Calu3 (cell line): ENCODE measurements around the gene TNFRSF17. TPM values are rescaled to one million over a fixed set of nuclear protein-coding genes. Genes with fewer than 3 reads are reported as not detected.

Source experiments
- BruUV-seq: library from RNA; stranded (reverse); fragments of 400-500 nt; replicated peaks from 2 replicates; lab custom pipeline; 2021; lab: Mats Ljungman, UMichigan
- CTCF ChIA-PET: fragments of 300-600 bp; sonication (Branson Sonifier 250); formaldehyde crosslinking; loops from one replicate; lab custom pipeline; 2022; ENCODE audit warnings: antibody characterized with exemption; lab: Charles Lee
- DNase-seq: peaks from one replicate; pipeline ENCODE4 v3.0.0; 2022
- H3K27ac Mint-ChIP-seq: one replicate; pipeline ENCODE4 v1.8.0; 2022; ENCODE audit warnings: mixed read lengths; ENCODE audit not compliant: unreplicated experiment
- H3K27me3 Mint-ChIP-seq: one replicate; pipeline ENCODE4 v1.8.0; 2022; ENCODE audit warnings: mixed read lengths; ENCODE audit not compliant: unreplicated experiment
- H3K36me3 Mint-ChIP-seq: one replicate; pipeline ENCODE4 v1.8.0; 2022; ENCODE audit warnings: mild to moderate bottlenecking, moderate library complexity, mixed read lengths; ENCODE audit not compliant: insufficient read depth, unreplicated experiment
- H3K4me1 Mint-ChIP-seq: one replicate; pipeline ENCODE4 v1.8.0; 2022; ENCODE audit warnings: mild to moderate bottlenecking, low read depth, mixed read lengths; ENCODE audit not compliant: unreplicated experiment
- H3K4me3 Mint-ChIP-seq: one replicate; pipeline ENCODE4 v1.8.0; 2022; ENCODE audit warnings: mild to moderate bottlenecking, low read depth, moderate library complexity, mixed read lengths; ENCODE audit not compliant: unreplicated experiment
- H3K9me3 Mint-ChIP-seq: one replicate; pipeline ENCODE4 v1.8.0; 2022; ENCODE audit warnings: low read depth, mixed read lengths; ENCODE audit not compliant: unreplicated experiment
- intact Hi-C: fragments of 100-400 bp; cut with micrococcal nuclease; formaldehyde crosslinking; loops from one replicate; pipeline ENCODE4 v1.10.0; 2022; ENCODE audit not compliant: unreplicated experiment
- total RNA-seq: library from RNA; stranded (reverse); gene quantifications from 2 replicates; pipeline ENCODE4 v1.2.3, GENCODE V29; 2022
- TF ChIP-seq, protein P1 (sequence below): fragments of 200-600 bp; IDR thresholded peaks from one replicate; pipeline ENCODE4 v1.8.0; 2022; ENCODE audit warnings: antibody characterized with exemption; ENCODE audit not compliant: unreplicated experiment

The TNFRSF17 gene
- total RNA-seq, 1 experiment from 2014 or later = not detected

DNA sequence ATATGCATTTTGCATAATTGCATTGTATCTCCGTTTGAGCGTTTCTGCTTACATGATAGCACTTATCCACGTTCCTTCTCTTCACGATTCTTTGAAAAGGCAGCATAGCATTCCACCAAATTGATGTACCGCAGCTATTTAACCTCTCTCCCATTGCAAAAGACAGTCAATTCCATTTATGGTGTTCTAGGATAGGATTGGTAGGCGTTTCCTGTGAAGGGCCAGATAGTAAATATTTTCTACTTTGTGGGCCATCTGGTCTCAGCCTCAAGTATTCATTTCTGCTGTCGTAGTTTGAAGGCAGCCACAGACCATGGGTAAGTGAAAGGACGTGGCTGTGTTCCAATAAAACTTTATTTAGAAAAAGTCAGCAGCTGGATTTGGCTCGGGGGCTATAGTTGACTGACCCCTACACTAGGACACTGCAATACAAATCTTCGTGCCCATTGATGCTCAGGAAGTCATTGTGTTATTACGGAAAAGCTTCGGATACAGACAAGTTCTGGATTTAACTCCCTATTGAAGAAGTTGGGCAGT is 21.6 kb downstream of the TNFRSF17 start:
- H3K4me1 Mint-ChIP-seq = no peaks in the 10 kb centered on the region
- H3K4me3 Mint-ChIP-seq = no peak overlapping the region
- intact Hi-C loops = no loop called here
- no peaks in the 10 kb centered on the region for H3K27me3 Mint-ChIP-seq
- TF ChIP-seq, protein P1, sequence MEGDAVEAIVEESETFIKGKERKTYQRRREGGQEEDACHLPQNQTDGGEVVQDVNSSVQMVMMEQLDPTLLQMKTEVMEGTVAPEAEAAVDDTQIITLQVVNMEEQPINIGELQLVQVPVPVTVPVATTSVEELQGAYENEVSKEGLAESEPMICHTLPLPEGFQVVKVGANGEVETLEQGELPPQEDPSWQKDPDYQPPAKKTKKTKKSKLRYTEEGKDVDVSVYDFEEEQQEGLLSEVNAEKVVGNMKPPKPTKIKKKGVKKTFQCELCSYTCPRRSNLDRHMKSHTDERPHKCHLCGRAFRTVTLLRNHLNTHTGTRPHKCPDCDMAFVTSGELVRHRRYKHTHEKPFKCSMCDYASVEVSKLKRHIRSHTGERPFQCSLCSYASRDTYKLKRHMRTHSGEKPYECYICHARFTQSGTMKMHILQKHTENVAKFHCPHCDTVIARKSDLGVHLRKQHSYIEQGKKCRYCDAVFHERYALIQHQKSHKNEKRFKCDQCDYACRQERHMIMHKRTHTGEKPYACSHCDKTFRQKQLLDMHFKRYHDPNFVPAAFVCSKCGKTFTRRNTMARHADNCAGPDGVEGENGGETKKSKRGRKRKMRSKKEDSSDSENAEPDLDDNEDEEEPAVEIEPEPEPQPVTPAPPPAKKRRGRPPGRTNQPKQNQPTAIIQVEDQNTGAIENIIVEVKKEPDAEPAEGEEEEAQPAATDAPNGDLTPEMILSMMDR = no peak
- no peaks in the 10 kb centered on the region for H3K9me3 Mint-ChIP-seq
- no peak overlapping the region for H3K27ac Mint-ChIP-seq
- DNase-seq = no peak
- CTCF ChIA-PET = interaction anchor here (0.7 kb wide), 1 partner anchor 120 kb away, joined by 3 read pairs; no protein-coding TSS in a partner anchor
- no TSS peak for BruUV-seq
- H3K36me3 Mint-ChIP-seq = no peaks in the 10 kb centered on the region

DNA sequence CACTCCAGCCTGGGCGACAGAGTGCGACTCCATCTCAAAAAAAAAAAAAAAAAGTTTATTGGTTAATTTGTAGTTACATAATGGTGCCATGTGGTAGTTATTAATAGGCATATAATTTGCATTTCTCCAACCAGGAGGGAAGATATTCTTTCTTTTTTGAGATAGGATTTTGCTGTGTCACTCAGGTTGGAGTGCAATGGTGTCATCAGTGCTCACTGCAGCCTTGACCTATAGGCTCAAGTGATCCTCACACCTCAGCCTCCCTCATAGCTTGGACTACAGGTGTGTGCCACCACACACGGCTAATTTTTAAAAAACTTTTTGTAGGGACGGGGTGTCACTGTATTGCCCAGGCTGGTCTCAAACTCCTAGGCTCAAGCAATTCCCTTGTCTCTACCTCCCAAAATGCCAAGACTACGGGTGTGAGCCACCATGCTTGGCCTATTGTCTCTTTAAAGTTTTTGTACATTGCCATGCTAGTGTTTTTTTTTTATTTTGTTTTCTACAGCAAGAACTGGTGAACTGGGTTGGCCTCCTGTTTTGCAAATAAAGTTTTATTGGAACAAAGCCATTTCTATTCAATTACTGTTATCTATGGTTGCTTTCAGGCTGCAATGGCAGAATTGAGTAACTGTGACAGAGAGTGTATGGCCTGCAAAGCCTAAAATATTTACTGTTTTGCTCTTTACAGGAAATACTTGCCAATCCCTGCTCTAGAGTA is 23.4 kb downstream of the TNFRSF17 start:
- no peak overlapping the region for H3K4me3 Mint-ChIP-seq
- H3K36me3 Mint-ChIP-seq = no peaks in the 10 kb centered on the region
- H3K9me3 Mint-ChIP-seq = no peaks in the 10 kb centered on the region
- H3K27me3 Mint-ChIP-seq = no peaks in the 10 kb centered on the region
- TF ChIP-seq, protein P1 = no peak
- DNase-seq = no peak
- BruUV-seq = no TSS peak
- H3K4me1 Mint-ChIP-seq = no peaks in the 10 kb centered on the region
- CTCF ChIA-PET = no interaction called here
- intact Hi-C loops = no loop called here
- no peak overlapping the region for H3K27ac Mint-ChIP-seq

DNA sequence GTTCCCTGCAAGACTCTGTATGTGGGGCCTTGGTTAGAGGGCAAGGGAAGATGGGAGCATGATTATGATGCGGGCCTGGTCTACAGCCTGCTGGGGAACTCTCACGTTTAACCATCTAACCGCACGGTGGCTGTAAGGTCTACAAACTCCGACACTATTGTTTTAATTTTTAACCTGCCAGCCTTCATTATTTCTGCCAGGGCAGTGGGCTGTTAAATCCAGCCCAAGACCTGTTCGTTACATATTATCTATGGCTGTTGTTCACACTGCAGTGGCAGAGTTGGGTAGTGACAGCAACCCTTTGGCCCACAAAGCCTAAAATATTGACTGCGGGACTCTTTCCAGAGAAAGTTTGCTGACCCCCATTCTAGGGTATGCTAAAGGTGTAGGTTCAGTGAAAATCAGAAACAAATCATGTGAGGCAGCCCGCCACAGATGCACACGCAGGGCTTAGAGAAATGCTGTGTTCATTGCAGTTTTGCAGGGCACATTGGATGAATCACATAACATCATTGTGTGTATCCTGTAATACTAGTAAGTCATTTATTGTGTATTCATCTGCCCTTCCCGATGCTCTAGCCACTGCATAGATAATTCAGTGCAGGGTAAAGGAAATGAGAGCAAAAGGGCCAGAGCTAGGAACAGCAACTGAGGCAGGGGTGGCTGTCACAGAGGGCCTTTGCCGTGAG is 25.8 kb downstream of the TNFRSF17 start:
- no peak overlapping the region for H3K4me3 Mint-ChIP-seq
- DNase-seq = no peak
- TF ChIP-seq, protein P1 = no peak
- intact Hi-C loops = no loop called here
- H3K27me3 Mint-ChIP-seq = no peaks in the 10 kb centered on the region
- H3K4me1 Mint-ChIP-seq = peaks cover 11% of the 10 kb centered on the region
- no peaks in the 10 kb centered on the region for H3K36me3 Mint-ChIP-seq
- no peak overlapping the region for H3K27ac Mint-ChIP-seq
- no TSS peak for BruUV-seq
- no peaks in the 10 kb centered on the region for H3K9me3 Mint-ChIP-seq
- CTCF ChIA-PET = no interaction called here

DNA sequence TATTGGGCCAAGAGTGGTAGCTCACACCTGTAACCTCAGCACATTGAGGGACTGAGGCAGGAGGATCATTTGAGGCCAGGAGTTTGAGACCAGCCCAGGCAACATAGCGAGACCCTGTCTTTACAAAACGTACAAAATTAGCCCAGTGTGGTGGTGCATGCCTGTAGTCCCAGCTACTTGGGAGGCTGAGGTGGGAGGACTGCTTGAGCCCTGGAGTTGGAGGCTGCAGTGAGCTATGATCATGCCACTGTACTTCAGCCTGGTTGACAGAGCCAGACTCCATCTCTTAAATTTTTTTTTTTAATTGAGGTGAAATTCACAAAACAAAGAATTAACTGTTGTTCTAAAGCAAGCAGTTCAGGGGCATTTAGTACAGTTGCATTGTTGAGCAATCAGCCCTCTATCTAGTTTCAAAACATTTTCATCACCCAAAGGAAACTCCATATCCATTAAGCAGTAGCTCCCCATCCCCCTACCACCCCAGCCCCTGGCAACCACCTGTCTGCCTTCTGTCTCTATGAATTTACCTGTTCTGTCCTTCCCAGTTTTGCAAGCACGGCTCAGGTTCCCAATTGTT is 27.1 kb downstream of the TNFRSF17 start:
- Mint-ChIP-seq H3K27ac (no peak overlapping the region), H3K27me3 (no peaks in the 10 kb centered on the region), H3K36me3 (no peaks in the 10 kb centered on the region), H3K4me1 (peaks cover 11% of the 10 kb centered on the region), H3K9me3 (no peaks in the 10 kb centered on the region), H3K4me3 (no peak overlapping the region)
- BruUV-seq = no TSS peak
- TF ChIP-seq, protein P1 = no peak
- intact Hi-C loops = no loop called here
- CTCF ChIA-PET = interaction anchor here (0.7 kb wide), 1 partner anchor 128 kb away, joined by 5 read pairs; no protein-coding TSS in a partner anchor
- no peak for DNase-seq
